HepG2 (cell line): ENCODE results near the gene KARS1. TPM values are rescaled to one million over a fixed set of nuclear protein-coding genes. Genes with fewer than 3 reads are reported as not detected.
A peak's percentile ranks its signal among the peaks of the same experiment; 100 is the strongest.

ENCODE experiments used
- BRF2 ChIP-seq: sonication (generic); formaldehyde crosslinking; IDR thresholded peaks from 2 replicates; pipeline ENCODE4 v1.8.1; 2022; ENCODE audit warnings: mild to moderate bottlenecking, missing genetic modification reagents
- CENPBD1 ChIP-seq: sonication (generic); formaldehyde crosslinking; IDR thresholded peaks from 2 replicates; pipeline ENCODE4 v1.8.0; 2022; ENCODE audit warnings: missing genetic modification reagents, low read depth, mild to moderate bottlenecking, borderline replicate concordance
- CTCF ChIP-seq: sonication (generic); formaldehyde crosslinking; IDR thresholded peaks from 2 replicates; pipeline ENCODE4 v1.5.0; 2020; ENCODE audit warnings: mild to moderate bottlenecking, missing genetic modification reagents, moderate library complexity
- DR1 ChIP-seq: sonication (generic); formaldehyde crosslinking; IDR thresholded peaks from 2 replicates; pipeline ENCODE4 v1.8.0; 2021; ENCODE audit warnings: mild to moderate bottlenecking, missing genetic modification reagents, inconsistent platforms
- ERF ChIP-seq: IDR thresholded peaks from 2 replicates; pipeline ENCODE4 v1.6.1; 2018; ENCODE audit warnings: missing biosample characterization, missing genetic modification reagents
- IRX3 ChIP-seq: sonication (generic); formaldehyde crosslinking; IDR thresholded peaks from 2 replicates; pipeline ENCODE4 v1.8.1; 2023; ENCODE audit warnings: mild to moderate bottlenecking, low read depth, missing genetic modification reagents, borderline replicate concordance
- MBNL3 ChIP-seq: fragments of 250-450 bp; sonication (Bioruptor Pico); conservative IDR thresholded peaks from 2 replicates; pipeline ENCODE4 v1.8.0; 2022; ENCODE audit warnings: mild to moderate bottlenecking, inconsistent platforms
- MIER3 ChIP-seq: IDR thresholded peaks from 2 replicates; pipeline ENCODE4 v1.6.1; 2016; ENCODE audit warnings: missing compliant biosample characterization, borderline replicate concordance
- NCOA1 ChIP-seq: sonication (generic); formaldehyde crosslinking; IDR thresholded peaks from 2 replicates; pipeline ENCODE4 v1.9.0; 2021; ENCODE audit warnings: missing genetic modification reagents
- NCOR1 ChIP-seq: fragments of 200-600 bp; sonication (generic); IDR thresholded peaks from 2 replicates; pipeline ENCODE4 v1.7.0; 2017; ENCODE audit warnings: antibody characterized with exemption, low read length, borderline replicate concordance
- RBAK ChIP-seq: sonication (generic); formaldehyde crosslinking; IDR thresholded peaks from 2 replicates; pipeline ENCODE4 v1.5.1; 2020; ENCODE audit warnings: mild to moderate bottlenecking, missing genetic modification reagents
- SKI ChIP-seq: fragments of 450-650 bp; IDR thresholded peaks from one replicate; pipeline ENCODE4 v1.6.1; 2018; ENCODE audit warnings: mild to moderate bottlenecking; ENCODE audit not compliant: partially characterized antibody
- SOX13 ChIP-seq, 3 experiments: fragments of 450-650 bp in 1 of 3; sonication (generic) in 1 of 3; formaldehyde crosslinking in 1 of 3; IDR thresholded peaks in 2 of 3; conservative IDR thresholded peaks in 1 of 3; 2 replicates each; pipeline versions ENCODE4 v1.5.0 to v1.6.1; 2016 to 2020; ENCODE audit warnings: antibody characterized with exemption in 1 of 3, mild to moderate bottlenecking in 1 of 3, missing compliant biosample characterization in 1 of 3, missing genetic modification reagents in 1 of 3, moderate library complexity in 1 of 3
- TEAD2 ChIP-seq: sonication (generic); formaldehyde crosslinking; IDR thresholded peaks from 2 replicates; pipeline ENCODE4 v1.9.0; 2021; ENCODE audit warnings: missing genetic modification reagents
- TEF ChIP-seq: sonication (generic); formaldehyde crosslinking; IDR thresholded peaks from 2 replicates; pipeline ENCODE4 v1.5.0; 2020; ENCODE audit warnings: missing genetic modification reagents
- TFE3 ChIP-seq: IDR thresholded peaks from 2 replicates; pipeline ENCODE4 v1.6.1; 2016
- YEATS2 ChIP-seq: sonication (generic); formaldehyde crosslinking; IDR thresholded peaks from 2 replicates; pipeline ENCODE4 v1.4.0; 2020; ENCODE audit warnings: missing genetic modification reagents, borderline replicate concordance
- ZBTB8A ChIP-seq: sonication (generic); formaldehyde crosslinking; IDR thresholded peaks from 2 replicates; pipeline ENCODE4 v1.4.0; 2020; ENCODE audit warnings: mild to moderate bottlenecking, low read depth, missing genetic modification reagents, borderline replicate concordance
- ZNF280B ChIP-seq: sonication (generic); formaldehyde crosslinking; IDR thresholded peaks from 2 replicates; pipeline ENCODE4 v1.5.0; 2020; ENCODE audit warnings: missing genetic modification reagents, mild to moderate bottlenecking, borderline replicate concordance
- polyA plus RNA-seq, 8 experiments: library from polyadenylated mRNA; depleted of rRNA in 3 of 8; stranded (reverse) in 7 of 8; unstranded in 1 of 8; fragments of >200 nt; fragmentation: Illumina TruSeq in 4 of 8; extraction: Trizol in 4 of 8; gene quantifications; 2 replicates each; pipeline versions ENCODE4 v1.2.1 to v1.2.3, GENCODE V29; 2011 to 2016; ENCODE audit warnings: low read depth in 4 of 8, missing spikeins in 1 of 8, mixed read lengths in 1 of 8; ENCODE audit not compliant: insufficient read depth in 1 of 8
- total RNA-seq, 5 experiments: library from RNA; depleted of rRNA; stranded (reverse); fragments of >200 nt; fragmentation: Illumina TruSeq; extraction: Trizol; gene quantifications; 2 replicates each; pipeline ENCODE4 v1.2.3, GENCODE V29; 2016; ENCODE audit warnings: low read depth in 1 of 5
- TF ChIP-seq, protein P1 (sequence below): IDR thresholded peaks from 2 replicates; pipeline ENCODE4 v1.6.1; 2016

KARS1 gene
- total and polyA plus RNA-seq, 2 of the 13 experiments (the other 11 are each of a cell fraction or from before 2014, with no cell fraction given): 141 to 276 TPM

- no peak for TF ChIP-seq CTCF
- peak; percentile 84 for TF ChIP-seq ERF (CRISPR knock-in tag)
- TF ChIP-seq, protein P1, sequence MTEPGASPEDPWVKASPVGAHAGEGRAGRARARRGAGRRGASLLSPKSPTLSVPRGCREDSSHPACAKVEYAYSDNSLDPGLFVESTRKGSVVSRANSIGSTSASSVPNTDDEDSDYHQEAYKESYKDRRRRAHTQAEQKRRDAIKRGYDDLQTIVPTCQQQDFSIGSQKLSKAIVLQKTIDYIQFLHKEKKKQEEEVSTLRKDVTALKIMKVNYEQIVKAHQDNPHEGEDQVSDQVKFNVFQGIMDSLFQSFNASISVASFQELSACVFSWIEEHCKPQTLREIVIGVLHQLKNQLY: peak; percentile 35; the same call in 1 of the 2 replicates
- no peak for TF ChIP-seq RBAK (CRISPR knock-in tag)
- no peak; the same call in 1 of the 2 replicates for TF ChIP-seq CENPBD1 (CRISPR knock-in tag)
- TF ChIP-seq NCOR1: peak; percentile 41; the same call in 1 of the 2 replicates
- peak; percentile 72; the same call in 1 of the 2 replicates for TF ChIP-seq BRF2
- TF ChIP-seq SKI: peak; percentile 39
- peak; percentile 90 for TF ChIP-seq NCOA1 (CRISPR knock-in tag)
- no peak for TF ChIP-seq TEAD2 (CRISPR knock-in tag)
- TF ChIP-seq TEF (CRISPR knock-in tag): no peak; the same call in 1 of the 2 replicates
- peak; percentile 28; the same call in 1 of the 2 replicates for TF ChIP-seq TFE3
- peak; percentile 86 for TF ChIP-seq MIER3 (CRISPR knock-in tag)
- peak; percentile 65; the same call in 1 of the 2 replicates for TF ChIP-seq DR1 (CRISPR knock-in tag)
- TF ChIP-seq MBNL3 (CRISPR knock-in tag): no peak
- TF ChIP-seq SOX13 (IDR thresholded peaks at IDR 0.05): no peak
- TF ChIP-seq SOX13 (CRISPR knock-in tag; conservative IDR thresholded peaks at IDR 0.05 in 1 of 2, IDR thresholded peaks at IDR 0.05 in 1 of 2): peak in 1 of 2 experiments; percentile 58; a peak in 2 of 4 replicates
- peak; percentile 88; the same call in 1 of the 2 replicates for TF ChIP-seq ZNF280B (CRISPR knock-in tag)
- TF ChIP-seq ZBTB8A (CRISPR knock-in tag): no peak; the same call in 1 of the 2 replicates
- peak; percentile 92 for TF ChIP-seq YEATS2 (CRISPR knock-in tag)
- no peak for TF ChIP-seq IRX3
These were observed at the start of gene KARS1, which contains the start of gene TERF2IP (continued) for GRCh38 chr16:75647492-75648264.
